Skeletal muscle cell (primary cell): ENCODE data around the gene GRAP2.
"Not testable (repeated sequence)": the region's sequence is repeated elsewhere in the genome, so short reads cannot be mapped to it uniquely, and the experiment has no call there.

ENCODE experiments used
- DNase-seq: peaks from one replicate; pipeline ENCODE4 v3.0.0-alpha.2; 2010; ENCODE audit warnings: low read depth
- H3K4me3 ChIP-seq: 2 replicates; pipeline ENCODE4 v1.5.1; 2011; ENCODE audit warnings: low read depth, mild to moderate bottlenecking, control low read depth, low read length, moderate library complexity

Gene GRAP2

GRCh38 chr22:39984006-39984405 is 83.1 kb downstream of the GRAP2 start:
- no peak for DNase-seq
- H3K4me3 ChIP-seq, result no peak overlapping the region

DNA sequence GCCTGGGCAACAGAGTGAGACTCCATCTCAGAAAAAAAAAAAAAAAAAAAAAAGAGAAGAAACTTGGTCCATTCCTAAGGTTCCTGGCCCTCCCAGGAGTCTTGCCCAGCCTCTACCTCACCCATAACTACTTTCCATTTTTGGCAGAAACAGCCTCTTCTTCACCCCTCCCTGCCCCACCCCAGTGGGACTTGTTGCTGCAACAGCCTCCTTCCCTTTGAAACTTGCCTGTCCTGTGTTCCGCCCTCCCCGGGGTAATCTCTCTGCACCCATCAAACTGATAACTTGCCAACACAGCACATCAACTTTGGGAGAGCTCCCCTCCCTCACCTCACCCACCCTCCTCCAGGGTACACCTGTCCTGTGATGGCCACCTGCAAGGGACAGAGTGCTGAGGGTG is 83.9 kb downstream of the GRAP2 start:
- no peak overlapping the region for H3K4me3 ChIP-seq
- no peak for DNase-seq

DNA sequence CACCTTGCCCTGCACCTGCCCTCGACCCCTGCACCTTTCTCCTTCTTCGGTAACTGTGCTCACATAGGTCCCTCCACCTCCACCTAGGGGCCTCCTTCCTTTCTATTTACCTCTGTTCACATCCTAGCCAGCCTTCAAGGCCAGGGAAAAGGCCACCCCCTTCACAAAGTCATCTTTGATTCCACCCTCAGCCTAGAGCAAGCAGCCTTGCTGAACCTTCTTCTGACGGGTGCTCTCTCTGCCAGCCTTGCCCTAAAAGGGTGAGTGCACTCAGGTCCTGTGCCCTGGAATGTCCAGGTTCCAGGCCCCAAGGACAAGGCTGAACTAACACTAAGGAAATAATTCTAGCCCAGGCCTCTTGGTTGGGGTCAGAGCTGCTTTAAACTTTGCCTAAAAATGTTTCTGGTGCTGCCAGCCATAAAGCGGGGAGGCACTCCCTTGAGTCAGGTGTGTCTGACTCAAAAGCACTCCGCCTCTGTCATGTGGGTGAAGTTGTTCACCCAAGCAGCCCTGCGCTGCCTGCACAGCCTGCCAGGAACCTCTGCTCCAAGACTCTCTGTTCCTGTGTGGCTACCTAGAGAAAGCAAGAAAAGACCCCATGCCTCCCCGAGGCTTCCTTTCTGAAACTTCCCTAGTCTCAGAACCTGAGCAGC is 84.6 kb downstream of the GRAP2 start:
- H3K4me3 ChIP-seq, result no peak overlapping the region
- DNase-seq, result no peak

- no peak overlapping the region for H3K4me3 ChIP-seq
- no peak for DNase-seq
These were observed 87.7 kb downstream of the GRAP2 start for GRCh38 chr22:39988386-39989114.

- no peak overlapping the region for H3K4me3 ChIP-seq
- DNase-seq, result no peak
These were observed 88.7 kb downstream of the GRAP2 start for GRCh38 chr22:39989633-39990032.

- H3K4me3 ChIP-seq, result no peak overlapping the region
- DNase-seq, result no peak
These were observed 89.8 kb downstream of the GRAP2 start for GRCh38 chr22:39990686-39991085.

GRCh38 chr22:39991159-39991860 is 90.4 kb downstream of the GRAP2 start:
- no peak overlapping the region for H3K4me3 ChIP-seq
- DNase-seq, result no peak

DNA sequence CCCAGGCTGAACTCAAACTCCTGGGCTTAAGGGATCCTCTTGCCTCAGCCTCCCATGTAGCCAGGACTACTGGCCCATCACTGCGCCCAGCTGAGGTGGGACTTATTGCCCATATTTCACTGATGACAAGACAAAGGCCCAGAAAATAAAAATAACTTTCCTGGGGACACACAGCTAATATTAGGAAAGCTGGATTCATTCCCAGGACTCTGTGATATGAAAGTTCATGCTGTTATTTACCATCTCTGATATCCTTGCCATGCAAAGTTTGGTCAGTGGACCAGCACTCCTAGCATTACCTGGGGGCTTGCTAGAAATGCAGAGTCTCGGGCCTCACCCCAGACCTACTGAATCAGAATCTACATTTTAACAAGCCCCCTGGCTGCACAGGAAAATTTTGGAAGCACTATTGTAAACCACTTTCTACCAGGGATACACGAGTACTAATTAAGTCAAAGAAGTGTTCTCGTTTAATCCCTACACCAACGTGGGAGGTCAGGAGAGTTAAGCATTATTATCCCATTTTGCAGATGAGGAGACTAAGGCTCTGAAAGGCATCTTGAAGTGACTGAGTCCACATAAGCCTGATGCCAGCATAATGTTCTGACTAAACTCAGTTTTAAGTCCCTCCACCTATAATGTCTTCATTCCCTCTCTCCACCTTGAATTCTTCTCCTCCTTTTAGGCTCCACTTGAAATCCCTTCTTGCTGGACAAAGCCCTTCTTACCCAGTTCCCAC is 91.4 kb downstream of the GRAP2 start:
- DNase-seq, result no peak
- no peak overlapping the region for H3K4me3 ChIP-seq

- not testable (repeated sequence) for DNase-seq, H3K4me3 ChIP-seq
These were observed 92.0 kb downstream of the GRAP2 start for GRCh38 chr22:39992894-39993293.

- no peak for DNase-seq
- H3K4me3 ChIP-seq, result no peak overlapping the region
These were observed 93.2 kb downstream of the GRAP2 start for GRCh38 chr22:39994041-39994565.

- no peak for DNase-seq
- no peak within 1 kb of the TSS for H3K4me3 ChIP-seq
These were observed 93.9 kb downstream of the GRAP2 start, which contains the start of gene FAM83F for GRCh38 chr22:39994566-39995392. Gene FAM83F (plus strand): TSS chr22:39994954. CDS start chr22:39995043, 89 bp downstream.

GRCh38 chr22:39995393-39996252 is 94.7 kb downstream of the GRAP2 start:
- H3K4me3 ChIP-seq, result no peak overlapping the region
- no peak for DNase-seq

DNA sequence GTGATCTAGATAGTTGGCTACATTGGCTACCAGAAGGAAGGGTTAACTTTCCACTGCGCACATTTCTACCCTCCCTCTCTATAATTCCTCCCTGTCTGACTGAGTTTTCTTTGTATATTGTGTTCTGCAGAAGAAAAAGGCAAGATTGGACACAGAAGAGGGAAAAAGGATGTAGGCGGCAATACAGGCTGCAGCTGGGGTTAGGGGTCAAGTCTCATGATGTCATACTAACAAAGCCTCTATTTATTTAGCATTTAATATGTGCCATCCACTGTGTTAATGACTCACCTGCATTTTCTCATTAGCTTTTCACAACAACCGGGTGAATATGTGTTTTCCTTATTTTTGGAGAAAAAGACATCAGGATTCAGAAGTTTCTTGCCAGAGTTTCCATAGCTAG is 95.8 kb downstream of the GRAP2 start:
- no peak for DNase-seq
- no peak overlapping the region for H3K4me3 ChIP-seq

- no peak overlapping the region for H3K4me3 ChIP-seq
- DNase-seq, result no peak
These were observed 96.5 kb downstream of the GRAP2 start for GRCh38 chr22:39997421-39997820.

GRCh38 chr22:39997939-39998726 is 97.2 kb downstream of the GRAP2 start:
- no peak for DNase-seq
- no peak overlapping the region for H3K4me3 ChIP-seq

GRCh38 chr22:39999144-39999757 is 98.4 kb downstream of the GRAP2 start:
- DNase-seq, result peak; percentile 53
- H3K4me3 ChIP-seq, result no peak overlapping the region

GRCh38 chr22:40000171-40000570 is 99.3 kb downstream of the GRAP2 start:
- DNase-seq, result no peak

More at GRCh38 chr22:40000171-40000570, 99.3 kb downstream of the GRAP2 start:
- H3K4me3 ChIP-seq, result no peak overlapping the region
